OCI-LY7 (cell line): ENCODE results near the gene SLC8A1. TPM values are rescaled to one million over a fixed set of nuclear protein-coding genes. Genes with fewer than 3 reads are reported as not detected.

Source experiments
- BruUV-seq: library from RNA; stranded (reverse); fragments of 400-500 nt; replicated peaks from 2 replicates; lab custom pipeline; 2021; lab: Mats Ljungman, UMichigan
- CTCF ChIA-PET: fragments of 300-600 bp; sonication (Branson Sonifier 250); formaldehyde crosslinking; loops from one replicate; lab custom pipeline; 2022; ENCODE audit warnings: antibody characterized with exemption; ENCODE audit not compliant: unreplicated experiment; lab: Charles Lee
- POLR2A ChIA-PET: fragments of 300-600 bp; sonication (Branson Sonifier 250); formaldehyde crosslinking; loops from one replicate; lab custom pipeline; 2022; ENCODE audit warnings: antibody characterized with exemption; lab: Charles Lee
- DNase-seq: peaks from one replicate; pipeline ENCODE4 v3.0.0-alpha.2; 2015; ENCODE audit warnings: low spot score
- H2AFZ ChIP-seq: fragments of 200-600 bp; sonication (generic), shearing (Covaris generic); 2 replicates; pipeline ENCODE4 v1.6.1; 2014; ENCODE audit warnings: mild to moderate bottlenecking, antibody characterized with exemption, low read length, moderate library complexity
- H3K27ac ChIP-seq: fragments of 200-600 bp; sonication (generic); 2 replicates; pipeline ENCODE4 v1.5.1; 2014; ENCODE audit warnings: mixed run types, low read depth, mild to moderate bottlenecking, moderate library complexity, low read length, inconsistent platforms; ENCODE audit not compliant: poor library complexity, severe bottlenecking
- H3K36me3 ChIP-seq: fragments of 200-600 bp; sonication (generic); 2 replicates; pipeline ENCODE4 v1.6.1; 2014; ENCODE audit warnings: mild to moderate bottlenecking, antibody characterized with exemption, low read length, moderate library complexity, mixed read lengths; ENCODE audit not compliant: insufficient read depth
- H3K4me1 ChIP-seq: fragments of 200-600 bp; sonication (generic); 2 replicates; pipeline ENCODE4 v1.5.1; 2014; ENCODE audit warnings: mild to moderate bottlenecking, low read length; ENCODE audit not compliant: insufficient read depth, poor library complexity, severe bottlenecking
- H3K4me2 ChIP-seq: fragments of 200-600 bp; sonication (generic); 2 replicates; pipeline ENCODE4 v1.6.1; 2014; ENCODE audit warnings: mild to moderate bottlenecking, low read length
- H3K4me3 ChIP-seq: fragments of 200-600 bp; sonication (generic); 2 replicates; pipeline ENCODE4 v1.5.1; 2014; ENCODE audit warnings: mild to moderate bottlenecking, low read depth, low read length; ENCODE audit not compliant: poor library complexity, severe bottlenecking
- H3K79me2 ChIP-seq: fragments of 200-600 bp; sonication (generic); 2 replicates; pipeline ENCODE4 v1.6.1; 2016; ENCODE audit warnings: low read depth, mild to moderate bottlenecking, low read length, moderate library complexity, mixed read lengths; ENCODE audit not compliant: insufficient read depth
- H3K9me2 ChIP-seq: fragments of 200-600 bp; sonication (generic); 2 replicates; pipeline ENCODE4 v1.6.1; 2016; ENCODE audit warnings: mild to moderate bottlenecking, low read length, mixed read lengths; ENCODE audit not compliant: insufficient read depth
- H3K9me3 ChIP-seq: fragments of 200-600 bp; sonication (generic); 2 replicates; pipeline ENCODE4 v1.6.1; 2014; ENCODE audit warnings: mild to moderate bottlenecking, mixed run types, low read length, mixed read lengths
- H4K20me1 ChIP-seq: fragments of 200-600 bp; sonication (generic); 2 replicates; pipeline ENCODE4 v1.6.1; 2014; ENCODE audit warnings: mild to moderate bottlenecking, antibody characterized with exemption, low read length, moderate library complexity, mixed read lengths; ENCODE audit not compliant: insufficient read depth
- EZH2phosphoT487 ChIP-seq: fragments of 200-600 bp; sonication (generic); IDR thresholded peaks from 2 replicates; pipeline ENCODE4 v1.6.1; 2018; ENCODE audit warnings: low read depth, borderline replicate concordance, mild to moderate bottlenecking, mixed run types, antibody characterized with exemption, low read length, moderate library complexity, mixed read lengths
- intact Hi-C: fragments of 100-400 bp; cut with micrococcal nuclease; formaldehyde crosslinking; loops from one replicate; pipeline ENCODE4 v1.10.0; 2022; ENCODE audit not compliant: unreplicated experiment
- total RNA-seq, 2 experiments: library from RNA; depleted of rRNA in 1 of 2; stranded (reverse); fragments of >200 nt in 1 of 2; shearing (Covaris generic) in 1 of 2; gene quantifications; 2 replicates each; pipeline ENCODE4 v1.2.3, GENCODE V29; 2014 to 2022
- TF ChIP-seq, protein P1 (sequence below): fragments of 200-600 bp; sonication (generic); conservative IDR thresholded peaks from 2 replicates; pipeline ENCODE4 v1.5.1; 2014; ENCODE audit warnings: mild to moderate bottlenecking, antibody characterized with exemption, low read length, moderate library complexity, mixed read lengths

SLC8A1 gene
- total RNA-seq, 2 experiments from 2014 or later, result 3.6 to 7.3 TPM

DNA sequence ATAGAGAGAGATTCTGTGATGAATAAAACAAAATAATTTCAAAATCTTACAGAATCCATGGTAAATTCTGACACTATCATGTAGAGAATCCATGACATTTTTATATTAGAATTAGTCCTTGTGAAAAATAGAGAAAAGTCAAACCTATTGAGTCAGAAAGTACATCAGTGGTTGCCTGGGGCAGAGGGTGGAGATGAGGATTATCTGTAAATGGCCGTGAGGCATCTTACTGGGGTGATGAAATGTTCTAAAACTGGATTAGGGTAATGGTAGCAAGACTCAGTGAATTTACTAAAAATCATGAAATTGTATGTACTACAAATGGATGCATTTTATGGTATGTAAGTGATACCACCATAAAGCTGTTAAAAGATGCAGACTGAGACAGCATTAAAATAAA lies 323.1 kb downstream of the SLC8A1 start:
- Histone ChIP-seq H3K9me2 (no peaks in the 10 kb centered on the region), H3K27ac (no peak overlapping the region), H4K20me1 (no peaks in the 10 kb centered on the region), H3K79me2 (no peaks in the 10 kb centered on the region), H3K9me3 (no peaks in the 10 kb centered on the region), H3K36me3 (no peaks in the 10 kb centered on the region), H2AFZ (no peak overlapping the region), H3K4me1 (peaks cover 22% of the 10 kb centered on the region), H3K4me3 (no peak overlapping the region), H3K4me2 (no peak overlapping the region)
- DNase-seq, result no peak
- POLR2A ChIA-PET, result no interaction called here
- TF ChIP-seq, protein P1, sequence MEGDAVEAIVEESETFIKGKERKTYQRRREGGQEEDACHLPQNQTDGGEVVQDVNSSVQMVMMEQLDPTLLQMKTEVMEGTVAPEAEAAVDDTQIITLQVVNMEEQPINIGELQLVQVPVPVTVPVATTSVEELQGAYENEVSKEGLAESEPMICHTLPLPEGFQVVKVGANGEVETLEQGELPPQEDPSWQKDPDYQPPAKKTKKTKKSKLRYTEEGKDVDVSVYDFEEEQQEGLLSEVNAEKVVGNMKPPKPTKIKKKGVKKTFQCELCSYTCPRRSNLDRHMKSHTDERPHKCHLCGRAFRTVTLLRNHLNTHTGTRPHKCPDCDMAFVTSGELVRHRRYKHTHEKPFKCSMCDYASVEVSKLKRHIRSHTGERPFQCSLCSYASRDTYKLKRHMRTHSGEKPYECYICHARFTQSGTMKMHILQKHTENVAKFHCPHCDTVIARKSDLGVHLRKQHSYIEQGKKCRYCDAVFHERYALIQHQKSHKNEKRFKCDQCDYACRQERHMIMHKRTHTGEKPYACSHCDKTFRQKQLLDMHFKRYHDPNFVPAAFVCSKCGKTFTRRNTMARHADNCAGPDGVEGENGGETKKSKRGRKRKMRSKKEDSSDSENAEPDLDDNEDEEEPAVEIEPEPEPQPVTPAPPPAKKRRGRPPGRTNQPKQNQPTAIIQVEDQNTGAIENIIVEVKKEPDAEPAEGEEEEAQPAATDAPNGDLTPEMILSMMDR, result no peak
- TF ChIP-seq EZH2phosphoT487, result no peak
- intact Hi-C loops, result no loop called here
- CTCF ChIA-PET, result no interaction called here
- no TSS peak for BruUV-seq

DNA sequence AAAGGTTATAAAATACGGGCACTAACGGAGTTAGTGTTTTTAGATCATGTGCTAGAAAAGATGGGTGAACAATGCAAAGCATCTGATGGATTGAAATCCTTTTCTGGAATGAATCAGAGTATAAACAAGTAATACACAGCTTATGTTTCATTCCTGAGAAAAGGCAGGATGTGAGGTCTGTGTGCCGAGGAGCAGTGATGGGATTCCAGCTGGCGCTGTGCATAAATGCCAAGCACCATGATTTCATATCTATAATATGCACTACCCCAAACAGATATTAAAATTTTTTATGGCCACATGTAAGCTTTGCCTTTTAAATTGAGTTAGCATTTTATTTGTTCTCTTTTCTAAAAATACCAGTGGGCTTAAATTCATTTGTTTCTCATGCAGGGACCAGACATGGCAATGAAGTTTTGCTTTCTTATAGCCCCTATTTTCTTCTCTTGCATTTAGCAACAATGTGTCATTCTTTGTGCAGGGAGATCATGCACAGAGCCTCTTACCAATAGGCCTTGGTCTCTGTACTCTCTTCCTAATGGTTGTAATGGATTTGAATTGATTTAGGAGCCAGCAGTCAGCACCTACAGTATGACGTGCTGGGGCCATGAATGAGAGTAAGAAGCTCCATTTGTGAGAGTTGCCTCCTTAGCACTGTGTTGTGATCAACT lies 323.9 kb downstream of the SLC8A1 start:
- Histone ChIP-seq H3K9me3 (no peaks in the 10 kb centered on the region), H2AFZ (no peak overlapping the region), H3K79me2 (no peaks in the 10 kb centered on the region), H4K20me1 (no peaks in the 10 kb centered on the region), H3K9me2 (no peaks in the 10 kb centered on the region), H3K36me3 (no peaks in the 10 kb centered on the region), H3K4me1 (peaks cover 27% of the 10 kb centered on the region), H3K4me3 (no peak overlapping the region), H3K4me2 (no peak overlapping the region), H3K27ac (no peak overlapping the region)
- intact Hi-C loops, result no loop called here
- ChIA-PET POLR2A (interaction anchor here (0.6 to 1.6 kb wide), 4 partner anchors 9 to 66 kb away, joined by 3 to 6 read pairs (median 3); no protein-coding TSS in a partner anchor), CTCF (no interaction called here)
- no TSS peak for BruUV-seq
- TF ChIP-seq, protein P1, result no peak
- TF ChIP-seq EZH2phosphoT487, result no peak
- no peak for DNase-seq

DNA sequence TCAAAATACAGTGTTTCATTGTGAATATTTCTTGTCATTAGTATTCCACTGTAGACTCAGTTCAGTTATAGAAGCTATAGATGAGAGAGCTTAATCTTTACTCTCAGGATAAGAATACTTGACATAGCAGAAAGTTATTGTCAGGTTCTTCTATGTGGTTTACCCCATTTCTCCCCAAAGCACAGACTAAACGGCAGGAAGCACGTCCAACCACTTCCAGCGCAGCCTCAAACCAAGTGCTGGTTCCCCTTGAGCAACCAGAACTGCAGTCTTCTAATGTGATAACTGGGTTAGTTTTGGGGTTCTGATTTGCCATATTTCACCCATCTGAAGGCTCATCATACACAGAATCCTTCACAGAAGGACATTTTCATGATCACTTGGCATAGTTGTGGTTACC lies 324.7 kb downstream of the SLC8A1 start:
- Histone ChIP-seq H3K9me2 (no peaks in the 10 kb centered on the region), H4K20me1 (no peaks in the 10 kb centered on the region), H3K9me3 (no peaks in the 10 kb centered on the region), H3K79me2 (no peaks in the 10 kb centered on the region), H3K4me3 (no peak overlapping the region), H3K27ac (no peak overlapping the region), H3K36me3 (no peaks in the 10 kb centered on the region), H2AFZ (no peak overlapping the region), H3K4me1 (peaks cover 27% of the 10 kb centered on the region), H3K4me2 (no peak overlapping the region)
- no peak for TF ChIP-seq EZH2phosphoT487
- TF ChIP-seq, protein P1, result no peak
- POLR2A ChIA-PET, result interaction anchor here (0.6 to 1.6 kb wide), 5 partner anchors 8 to 460 kb away, joined by 3 to 6 read pairs (median 4); no protein-coding TSS in a partner anchor
- DNase-seq, result no peak
- CTCF ChIA-PET, result no interaction called here
- intact Hi-C loops, result no loop called here
- BruUV-seq, result no TSS peak
